Measurements from ENCODE around the gene GLTPD2.

- no peak for TF ChIP-seq CTCF (IDR thresholded peaks at IDR 0.05; ENCODE audit: insufficient read depth, low read length)
- TF ChIP-seq GABPA (IDR thresholded peaks at IDR 0.05; ENCODE audit: low read depth): no peak
- no peak for TF ChIP-seq POLR2AphosphoS5 (IDR thresholded peaks at IDR 0.05; ENCODE audit: low read depth)
- no peak for TF ChIP-seq REST (IDR thresholded peaks at IDR 0.05; ENCODE audit: insufficient replicate concordance, low read depth)
Measured at GRCh38 chr17:4741544-4741943, 47.2 kb upstream of the GLTPD2 start.
